Stimulated activated CD8-positive, alpha-beta memory T cell treated with anti-CD3 and anti-CD28 coated beads, Interleukin-7, amount 100 ng/mL, for 1 hour (primary cell): ENCODE data around the gene ZDHHC14.
"Not testable (repeated sequence)": the region's sequence is repeated elsewhere in the genome, so short reads cannot be mapped to it uniquely, and the experiment has no call there.

Experiments used
- DNase-seq, 2 donors: peaks; one replicate each; pipeline ENCODE4 v3.0.0-alpha.2; 2020; ENCODE audit warnings: low read depth in 2 of 2

Gene ZDHHC14

DNA sequence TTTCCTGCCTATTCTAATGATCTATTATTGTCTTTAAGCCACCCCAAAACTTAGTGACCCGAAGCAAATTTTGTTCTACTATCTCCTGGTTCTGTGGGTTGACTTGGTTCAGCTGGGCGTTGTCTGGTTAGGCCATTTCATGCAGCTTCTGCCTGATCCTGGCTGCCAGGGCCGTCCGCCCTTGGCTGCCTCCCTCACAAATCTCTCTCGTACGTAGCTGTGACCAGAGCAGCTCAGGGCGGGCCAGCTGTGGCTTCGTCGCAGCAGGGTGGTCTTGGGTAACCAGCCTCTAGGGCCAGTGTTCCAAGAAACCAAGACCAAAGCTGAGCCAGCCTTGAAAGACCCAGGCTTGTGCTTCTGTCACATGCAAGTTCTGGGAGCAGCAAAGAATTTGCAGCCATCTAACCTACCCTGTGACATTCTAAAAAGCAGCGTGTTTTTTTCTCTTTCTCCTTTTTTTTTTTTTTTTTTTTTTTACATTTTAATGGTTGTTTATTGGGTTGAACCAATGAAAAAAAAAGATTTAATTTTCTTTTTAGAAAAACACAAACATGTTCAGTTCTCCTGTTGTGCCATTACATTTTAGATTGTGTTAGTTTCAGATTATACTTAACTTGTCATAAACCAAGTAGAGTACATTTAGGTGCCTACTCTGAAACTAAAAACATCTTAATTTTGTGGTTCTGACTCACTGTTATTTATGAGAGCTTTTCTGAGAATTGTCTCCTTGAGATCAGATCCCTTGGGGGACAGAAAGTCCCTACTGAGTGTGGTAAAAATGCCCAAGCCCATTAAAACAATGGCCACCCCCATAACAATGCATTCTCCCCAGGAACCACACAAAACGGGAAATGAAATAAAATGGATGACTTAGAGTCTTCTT lies 83.9 kb downstream of the ZDHHC14 start:
- DNase-seq, result no peak

DNA sequence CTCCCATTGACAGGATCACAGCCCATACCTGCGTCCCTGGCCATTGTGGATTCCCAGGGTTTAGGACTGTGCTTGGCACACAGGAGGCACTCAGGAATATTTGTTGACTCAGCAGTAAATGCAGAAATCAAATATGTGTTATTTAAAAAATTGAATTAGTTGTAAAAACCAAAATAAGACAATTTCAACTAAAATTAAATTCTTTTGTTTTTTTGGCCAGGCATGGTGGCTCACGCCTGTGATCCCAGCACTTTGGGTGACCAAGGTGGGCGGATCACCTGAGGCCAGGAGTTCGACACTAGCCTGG lies 85.3 kb downstream of the ZDHHC14 start:
- DNase-seq, result no peak

DNA sequence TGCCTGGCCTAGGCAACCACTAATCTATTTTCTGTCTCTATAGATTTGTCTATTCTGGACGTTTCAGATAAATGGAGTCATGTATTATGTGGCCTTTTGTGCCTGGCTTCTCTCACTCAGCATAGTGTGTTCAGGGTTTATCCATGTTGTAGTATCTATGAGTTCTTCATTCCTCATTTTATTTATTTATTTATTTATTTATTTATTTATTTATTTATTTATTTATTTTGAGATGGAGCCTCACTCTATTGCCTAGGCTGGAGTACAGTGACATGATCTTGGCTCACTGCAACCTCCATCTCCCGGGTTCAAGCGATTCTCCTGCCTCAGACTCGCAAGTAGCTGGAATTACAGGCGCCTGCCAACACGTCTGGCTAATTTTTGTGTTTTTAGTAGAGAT lies 86.3 kb downstream of the ZDHHC14 start:
- not testable (repeated sequence) for DNase-seq

DNA sequence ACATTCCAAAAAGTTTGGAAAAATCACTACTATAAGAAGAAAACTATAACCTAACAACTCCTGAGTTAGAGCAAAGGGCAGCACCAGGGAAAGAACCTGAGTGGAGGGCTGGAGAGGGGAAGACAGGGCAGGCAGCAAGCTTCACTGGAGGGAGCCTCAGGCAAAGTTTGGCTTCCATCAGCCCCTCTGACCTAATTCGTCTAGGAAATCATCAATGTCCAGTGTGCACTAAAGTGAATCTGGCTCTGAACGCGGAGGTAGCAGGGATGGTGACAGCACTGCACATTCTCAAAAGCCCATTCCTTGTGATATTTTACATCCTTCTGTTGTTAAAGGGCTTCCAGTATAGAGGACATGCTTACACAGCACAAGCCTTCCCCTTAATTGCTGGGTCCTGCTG lies 87.1 kb downstream of the ZDHHC14 start:
- no peak for DNase-seq

DNA sequence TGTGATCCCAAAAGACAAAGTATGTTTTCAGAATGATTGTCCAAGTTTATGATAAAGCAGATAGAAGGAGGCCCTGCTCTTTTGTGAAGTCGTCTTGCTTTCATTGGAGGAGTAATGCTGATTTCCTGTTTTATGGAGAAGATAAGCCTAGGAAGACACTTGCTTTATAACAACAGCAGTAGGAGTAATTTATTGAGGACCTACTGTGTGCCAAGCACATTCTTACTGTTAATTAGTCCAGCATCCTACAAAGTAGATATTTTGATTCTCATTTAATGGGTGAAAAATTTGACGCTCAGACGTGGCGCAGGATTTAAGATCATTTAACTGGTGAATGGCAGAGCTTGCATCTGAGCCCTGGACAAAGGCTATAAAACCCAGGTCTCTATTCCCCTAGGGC lies 87.6 kb downstream of the ZDHHC14 start:
- no peak for DNase-seq

DNA sequence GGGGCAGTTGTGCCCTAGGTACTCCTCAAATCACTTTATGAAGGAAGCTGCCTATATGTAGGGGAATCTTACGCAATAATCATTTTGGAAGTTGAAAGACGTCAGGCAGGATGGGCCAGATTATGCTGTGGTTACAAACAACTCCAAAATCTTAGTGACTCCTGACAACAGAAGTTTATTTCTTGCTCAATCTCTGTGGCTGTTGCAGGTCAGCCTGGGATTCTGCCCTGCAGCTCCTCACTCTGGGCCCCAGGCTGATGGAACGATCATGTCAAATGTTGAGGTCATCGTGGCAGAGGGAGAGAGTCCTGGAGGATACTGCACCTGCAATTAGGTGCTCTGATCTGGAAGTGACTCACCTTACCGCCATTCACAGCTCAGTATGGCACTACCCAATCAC lies 88.4 kb downstream of the ZDHHC14 start:
- DNase-seq, result no peak

DNA sequence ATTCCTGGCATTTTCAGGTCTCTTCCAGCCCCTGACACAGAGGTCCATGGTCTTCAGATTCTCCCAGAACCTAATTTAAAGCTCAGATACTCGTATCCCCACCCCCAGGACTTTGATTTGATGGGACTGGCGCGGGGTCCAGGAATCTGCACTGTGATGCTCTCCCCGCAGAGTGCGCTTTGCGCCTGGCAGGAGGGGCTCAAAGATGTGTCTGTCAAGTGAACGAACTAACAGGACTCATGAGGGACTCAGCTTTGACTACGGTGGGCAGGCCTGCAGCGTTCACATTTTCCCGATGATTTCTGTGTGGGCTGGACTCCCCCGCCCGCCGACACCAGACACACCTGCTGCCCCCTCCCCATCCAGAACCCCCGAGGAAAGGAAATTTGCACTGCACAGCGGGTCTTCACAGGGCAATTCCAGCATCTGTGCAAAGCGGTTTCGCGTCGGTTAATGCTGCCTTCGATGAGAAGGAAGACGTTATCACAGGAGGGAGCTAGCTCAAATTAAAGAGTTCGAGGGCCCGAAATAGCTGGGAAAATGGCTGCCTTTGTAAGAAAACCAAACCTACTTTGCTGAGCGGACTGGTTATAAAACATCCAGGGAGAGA lies 90.2 kb downstream of the ZDHHC14 start:
- no peak for DNase-seq

DNA sequence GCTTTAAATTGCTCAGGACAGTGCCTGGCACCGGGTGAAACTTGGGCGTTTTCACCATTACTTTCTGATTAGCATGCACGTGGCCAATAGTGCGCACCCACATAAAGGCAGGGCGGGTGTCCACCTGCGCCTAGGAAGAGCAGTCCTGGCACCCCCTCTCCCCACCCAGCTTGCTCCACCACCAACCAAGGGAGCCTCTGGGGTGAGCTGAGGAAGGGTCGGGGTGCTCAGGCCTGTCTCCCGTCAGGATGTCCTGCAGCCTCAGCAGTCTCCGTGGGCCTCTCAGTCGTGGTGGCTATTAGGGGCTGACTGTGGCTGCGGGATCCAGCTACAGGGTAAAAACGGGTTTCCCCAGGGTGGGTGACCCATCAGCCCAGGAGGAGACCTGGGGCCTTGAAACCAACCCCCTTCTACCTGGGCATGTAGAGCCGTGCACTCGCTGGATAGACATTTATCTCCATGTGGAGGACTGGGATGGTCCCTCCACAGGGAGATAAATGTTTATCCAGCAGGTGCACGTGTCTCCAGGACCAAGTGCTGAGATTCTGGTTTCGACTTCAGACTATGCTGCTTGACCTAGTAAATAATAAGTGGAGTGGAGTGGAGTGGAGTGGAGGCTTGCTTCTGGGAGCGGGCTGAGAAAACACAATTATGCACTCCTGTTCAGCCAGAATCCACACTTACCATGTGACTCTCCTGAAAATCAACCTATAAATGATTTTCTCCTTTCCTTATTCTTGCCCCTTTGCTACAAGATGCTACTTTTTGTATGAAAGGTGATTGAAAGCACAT lies 91.1 kb downstream of the ZDHHC14 start:
- DNase-seq, result no peak

DNA sequence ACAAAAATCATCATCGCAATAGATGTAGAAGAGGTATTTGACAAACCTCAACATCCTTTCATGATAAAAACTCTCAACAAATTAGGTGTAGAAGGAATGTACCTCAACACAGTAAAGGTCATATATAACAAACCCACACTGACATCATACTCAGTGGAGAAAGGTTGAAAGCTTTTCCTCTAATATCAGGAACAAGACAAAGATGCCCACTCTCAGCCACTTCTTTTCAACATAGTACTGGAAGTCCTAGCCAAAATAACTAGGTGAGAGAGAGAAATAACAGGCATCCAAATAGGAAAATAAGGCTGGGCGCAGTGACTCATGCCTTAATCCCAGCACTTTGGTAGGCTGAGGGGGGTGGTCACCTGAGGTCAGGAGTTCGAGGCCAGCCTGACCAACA lies 95.8 kb downstream of the ZDHHC14 start:
- DNase-seq, result no peak

DNA sequence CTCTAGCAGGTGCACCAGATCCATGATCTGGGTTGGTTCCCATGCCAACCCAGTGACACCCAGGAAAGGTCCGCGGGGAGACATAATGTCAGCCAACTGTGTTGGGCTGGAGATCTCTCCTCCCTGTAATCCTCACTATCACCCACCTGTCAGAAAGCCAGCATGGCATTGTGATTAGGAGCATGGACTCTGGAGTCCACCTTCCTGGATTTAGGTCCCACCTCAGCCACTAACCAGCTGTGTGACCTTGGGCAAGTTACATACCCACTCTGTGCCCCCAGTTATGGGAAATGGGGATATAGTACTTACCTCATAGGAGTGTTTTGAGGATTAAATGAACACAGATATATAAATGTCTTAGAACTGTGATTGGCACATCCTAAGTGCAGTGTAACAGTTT lies 97.9 kb downstream of the ZDHHC14 start:
- no peak for DNase-seq

DNA sequence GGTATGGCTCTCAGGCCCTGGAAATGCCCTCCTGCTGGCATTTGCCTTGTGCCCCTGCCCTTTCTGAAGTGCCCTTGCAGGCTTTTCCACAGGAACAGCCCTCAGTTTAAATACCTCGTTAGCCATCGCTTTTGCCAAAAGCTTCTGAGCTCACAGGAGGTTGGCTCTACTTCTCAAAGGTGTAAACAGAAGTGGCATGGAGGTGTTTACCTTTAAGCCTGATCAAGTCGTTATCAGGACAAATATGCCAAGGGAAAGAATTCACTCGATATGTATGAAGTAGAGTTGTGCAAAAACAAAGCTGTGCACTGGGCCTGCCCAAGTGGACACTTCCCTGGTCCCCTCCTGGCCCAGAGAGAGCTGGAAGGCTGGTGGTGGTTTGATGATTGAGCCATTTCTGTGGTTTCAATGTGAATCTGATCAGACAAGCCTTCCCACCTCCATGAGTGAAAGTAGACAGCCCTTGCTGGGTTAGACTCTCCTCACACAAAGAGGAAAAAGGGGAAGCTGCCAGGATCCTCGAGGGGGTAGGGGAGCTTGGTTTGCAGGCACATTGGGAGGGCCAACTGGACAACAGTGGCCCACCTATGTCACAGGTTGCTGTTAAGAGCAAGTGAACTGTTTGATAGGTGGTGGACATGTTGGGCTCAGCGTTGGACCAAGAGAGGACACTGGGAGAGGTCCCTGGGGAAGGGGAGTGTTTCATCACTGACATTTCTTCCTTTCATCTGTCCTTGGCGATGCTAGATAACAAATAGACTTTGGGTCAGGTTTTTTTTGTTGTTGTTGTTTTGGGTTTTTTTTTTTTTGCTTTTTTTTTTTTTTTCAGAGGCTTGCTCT lies 98.7 kb downstream of the ZDHHC14 start:
- no peak for DNase-seq

DNA sequence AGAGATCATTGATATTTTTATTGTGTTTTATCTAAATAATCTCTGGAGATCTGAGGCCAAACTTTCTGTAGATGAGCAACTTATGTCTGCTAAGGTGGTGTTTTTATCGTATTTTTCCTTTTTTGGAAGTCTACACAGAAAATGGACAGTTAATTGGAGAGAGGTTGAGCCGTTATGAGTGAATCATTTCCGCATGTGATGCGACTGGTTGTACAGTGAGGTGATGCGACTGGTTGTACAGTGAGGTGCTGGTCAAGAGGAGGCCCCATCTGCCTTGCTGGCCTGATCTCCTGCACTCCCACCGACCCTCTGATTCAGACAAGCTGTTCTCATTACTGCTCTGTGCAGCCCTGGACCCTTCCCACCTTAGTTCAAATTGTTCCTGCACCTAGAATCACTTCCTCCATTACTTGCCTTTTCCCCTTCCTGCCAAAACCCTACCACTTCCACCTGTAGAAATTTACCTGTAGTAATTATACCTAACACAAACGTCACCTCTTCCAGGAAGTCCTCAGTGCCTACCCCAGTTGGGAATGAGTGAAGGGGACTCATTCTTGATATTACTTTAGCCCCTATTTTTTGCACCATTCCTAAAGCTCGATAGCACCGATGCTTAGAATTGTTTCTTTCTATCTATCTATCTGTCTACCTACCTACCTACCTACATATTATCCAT lies 100.3 kb downstream of the ZDHHC14 start:
- no peak for DNase-seq

DNA sequence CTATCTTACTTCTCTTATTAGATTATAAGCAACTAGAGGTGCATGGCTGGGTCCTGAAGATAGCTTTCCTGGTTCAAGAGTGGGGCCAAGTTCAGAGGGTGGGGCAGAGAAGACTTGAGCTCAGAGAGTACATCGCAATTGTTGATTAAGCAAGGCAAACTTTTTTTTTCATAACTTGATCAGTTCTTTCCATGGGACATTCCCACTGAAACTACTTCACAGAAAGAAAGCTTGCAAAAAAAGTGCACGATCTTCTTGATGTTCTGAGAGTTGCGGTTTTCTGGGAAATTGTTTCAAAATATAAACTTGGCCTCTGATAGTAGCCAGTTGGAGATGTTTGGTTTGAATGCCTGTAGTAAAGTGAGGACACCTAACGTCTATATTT lies 100.9 kb downstream of the ZDHHC14 start:
- no peak for DNase-seq

DNA sequence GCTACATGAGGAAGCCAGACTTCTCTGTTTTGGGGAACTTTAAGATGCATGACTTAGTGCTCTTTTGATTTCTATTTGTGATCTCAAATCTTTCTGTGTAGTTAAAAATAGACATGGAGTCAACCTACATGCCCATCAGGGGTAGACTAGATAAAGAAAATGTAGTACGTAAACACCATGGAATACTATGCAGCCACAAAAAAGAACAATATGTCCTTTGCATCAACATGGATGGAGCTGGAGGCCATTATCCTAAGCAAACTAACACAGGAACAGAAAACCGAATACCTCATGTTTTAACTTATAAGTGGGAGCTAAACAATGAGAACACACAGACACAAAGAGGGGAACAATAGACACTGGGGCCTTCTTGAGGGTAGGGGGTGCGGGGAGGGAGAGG lies 102.8 kb downstream of the ZDHHC14 start:
- DNase-seq, result no peak

DNA sequence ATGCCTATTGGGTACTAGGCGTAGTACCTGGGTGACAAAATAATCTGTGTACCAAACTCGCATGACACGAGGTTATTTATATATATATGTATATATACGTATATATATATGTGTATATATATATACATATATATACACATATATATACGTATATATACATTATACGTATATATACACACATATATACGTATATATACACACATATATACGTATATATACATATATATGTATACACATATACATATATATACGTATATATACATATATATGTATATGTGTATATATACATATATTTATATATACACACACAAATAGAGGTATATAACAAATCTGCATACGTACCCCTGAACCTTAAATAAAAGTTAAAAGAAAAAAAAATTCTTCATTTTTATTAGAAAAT lies 103.2 kb downstream of the ZDHHC14 start:
- no peak for DNase-seq

DNA sequence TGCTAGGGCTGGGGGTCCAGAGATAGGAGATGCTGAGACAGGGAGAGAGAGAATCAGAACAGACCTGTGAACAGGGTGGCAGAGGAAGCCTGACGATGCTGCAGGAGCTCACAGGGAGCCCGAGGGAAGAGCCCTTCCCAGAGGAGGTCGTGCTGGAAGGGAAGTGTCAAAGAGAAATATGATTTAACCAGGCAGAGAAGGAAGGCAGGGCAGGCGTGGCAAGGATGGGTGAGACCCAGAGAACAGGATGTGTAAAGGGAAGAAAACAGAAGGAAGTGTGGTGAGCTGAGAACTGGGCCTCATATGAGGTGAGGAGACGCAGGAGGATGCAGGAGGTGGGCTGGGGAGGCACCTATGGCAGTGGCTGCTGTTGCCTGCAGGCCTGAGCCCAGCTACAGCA lies 105.6 kb downstream of the ZDHHC14 start:
- DNase-seq, result no peak

DNA sequence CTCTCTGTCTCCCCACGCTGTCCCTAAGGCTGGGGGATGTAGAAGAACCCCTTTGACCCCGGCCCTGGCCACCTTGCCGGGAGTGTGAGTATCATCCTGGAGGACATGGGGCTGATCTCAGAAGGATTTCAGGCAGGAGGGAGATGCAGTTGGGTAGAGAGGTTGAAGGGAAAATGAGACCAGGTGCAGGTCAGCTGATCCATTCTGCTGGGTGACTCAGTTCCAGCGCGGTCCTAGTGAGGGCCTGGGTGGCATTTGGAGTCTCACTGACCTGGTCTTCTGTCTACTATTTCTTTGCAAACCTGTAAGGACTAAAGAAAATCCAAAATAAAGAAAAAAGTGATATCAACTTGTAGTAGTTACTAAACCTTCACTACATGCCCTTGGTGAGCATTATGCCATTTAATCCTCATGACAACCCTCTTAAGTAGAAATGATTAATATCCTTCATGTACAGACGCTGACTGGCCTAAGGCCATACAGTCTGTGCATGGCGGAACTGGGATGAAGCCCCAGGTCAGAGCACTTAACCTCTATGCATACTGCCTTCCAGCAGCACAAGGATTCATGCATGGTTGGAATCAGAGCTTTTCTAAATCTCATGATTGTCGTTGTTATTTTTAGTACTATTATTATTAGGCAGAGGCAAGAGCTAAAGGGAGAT lies 106.3 kb downstream of the ZDHHC14 start:
- DNase-seq, result no peak

DNA sequence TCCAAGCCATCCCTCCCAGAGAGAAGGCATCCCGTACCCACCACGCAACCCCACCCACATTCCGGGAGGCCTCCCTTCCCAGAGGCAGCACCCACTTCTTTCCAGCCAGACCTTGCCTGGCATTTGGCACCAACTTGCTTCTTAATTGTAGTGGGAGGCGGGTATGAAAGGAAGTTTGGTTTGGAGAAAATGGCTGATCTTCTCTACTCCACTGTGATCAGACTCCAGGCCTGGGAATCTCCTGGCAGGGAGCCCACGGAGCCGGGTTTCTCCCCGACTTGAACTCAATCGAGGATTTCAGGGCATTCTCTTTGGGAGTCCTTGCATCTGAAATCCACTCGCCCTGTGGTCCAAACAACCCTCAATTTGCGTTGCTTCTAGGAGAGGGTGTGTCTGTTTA lies 107.1 kb downstream of the ZDHHC14 start:
- DNase-seq, result no peak

DNA sequence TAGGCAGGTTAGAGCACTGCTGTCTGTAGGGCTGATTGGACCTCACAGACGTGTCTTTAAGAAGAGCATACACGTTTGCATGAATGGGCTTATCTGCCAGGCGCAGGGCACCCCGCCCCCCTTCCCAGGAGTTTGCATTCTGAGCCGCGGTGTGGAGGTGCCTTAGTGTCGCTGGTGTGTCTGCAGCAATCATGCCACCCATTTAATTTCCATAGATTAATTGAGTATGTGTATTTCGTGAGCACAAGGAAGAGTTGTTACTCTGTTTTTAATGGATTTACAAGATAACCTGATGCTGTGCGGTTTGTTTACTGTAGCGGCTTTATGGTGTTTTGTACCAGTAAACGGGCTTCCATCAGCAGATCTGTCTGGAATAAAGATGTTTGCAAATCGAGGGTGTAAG lies 107.7 kb downstream of the ZDHHC14 start:
- no peak for DNase-seq

DNA sequence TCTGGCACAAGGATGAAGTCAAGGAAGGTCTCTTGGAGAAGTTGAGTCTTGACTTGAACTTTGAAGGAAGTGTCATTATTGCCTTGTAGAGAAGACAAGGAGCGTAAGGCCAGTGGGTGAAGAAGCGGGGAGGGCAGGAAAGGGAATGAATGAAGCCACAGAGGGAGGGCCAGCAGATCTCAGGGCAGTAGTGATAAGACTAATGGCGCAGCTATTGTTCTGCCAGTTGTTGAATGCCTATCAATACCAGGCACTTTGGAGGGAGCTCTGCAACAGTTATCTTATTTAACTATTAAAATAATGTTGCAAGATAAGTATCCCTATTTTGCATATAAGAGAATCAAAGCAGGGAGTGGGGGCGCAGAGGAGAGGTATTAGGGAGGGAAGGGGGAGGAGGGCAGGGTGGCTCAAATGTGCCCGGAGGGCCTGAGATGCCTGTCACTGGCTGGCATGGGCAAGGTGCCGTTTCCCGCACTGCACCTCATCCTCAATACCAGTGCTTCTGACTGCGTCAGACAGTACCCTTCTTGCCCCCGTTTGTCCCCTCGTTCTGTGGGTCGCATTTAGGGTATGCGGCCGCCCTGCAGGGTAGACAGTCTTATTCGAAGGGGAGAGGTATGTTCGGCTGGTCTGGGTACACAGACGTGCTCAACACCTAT lies 109.8 kb downstream of the ZDHHC14 start:
- DNase-seq, result no peak
